HG02588 (cell line): ENCODE data around the gene GMPPA.
A peak's percentile ranks its signal among the peaks of the same experiment; 100 is the strongest.

ENCODE experiments used
- ATAC-seq: cut with Tn5 transposase; IDR thresholded peaks from one replicate; pipeline ENCODE4 v1.9.1; 2021; ENCODE audit warnings: mild to moderate bottlenecking, moderate library complexity; ENCODE audit not compliant: unreplicated experiment

Gene GMPPA

GRCh38 chr2:219484343-219485200 lies 14.1 kb upstream of the GMPPA start:
- no peak for ATAC-seq

GRCh38 chr2:219485201-219485580 lies 13.5 kb upstream of the GMPPA start:
- no peak for ATAC-seq

DNA sequence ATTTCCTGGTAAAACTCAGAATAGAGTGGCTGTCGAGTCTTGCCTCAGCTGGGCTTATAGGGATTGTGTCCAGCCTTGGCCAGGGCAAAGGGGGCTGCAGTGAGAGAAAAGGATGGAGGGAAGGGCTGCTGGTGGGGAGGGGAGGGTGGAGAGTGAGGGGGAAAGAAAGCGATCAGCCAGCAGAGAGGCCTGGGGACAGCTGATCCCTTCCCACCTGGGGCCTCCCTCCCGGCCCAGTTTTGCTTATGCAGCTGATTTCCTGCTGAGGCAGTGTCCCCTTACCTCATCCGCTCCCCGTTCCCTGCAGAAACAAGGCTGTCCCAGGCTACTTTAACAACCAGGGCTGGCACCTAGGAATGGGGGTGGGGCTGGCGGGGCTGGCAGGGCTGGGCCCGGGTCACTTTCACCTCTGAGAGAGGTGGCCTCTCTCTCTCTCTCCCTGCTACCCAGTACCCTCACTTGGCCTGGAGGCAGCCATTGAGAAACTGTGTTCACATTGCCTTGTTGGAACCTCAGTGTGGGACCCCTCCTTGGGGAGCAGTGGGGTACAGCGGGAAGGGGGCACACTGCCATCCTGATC lies 12.2 kb upstream of the GMPPA start:
- ATAC-seq: no peak

- no peak for ATAC-seq
Measured at GRCh38 chr2:219488149-219488843, 10.4 kb upstream of the GMPPA start.

DNA sequence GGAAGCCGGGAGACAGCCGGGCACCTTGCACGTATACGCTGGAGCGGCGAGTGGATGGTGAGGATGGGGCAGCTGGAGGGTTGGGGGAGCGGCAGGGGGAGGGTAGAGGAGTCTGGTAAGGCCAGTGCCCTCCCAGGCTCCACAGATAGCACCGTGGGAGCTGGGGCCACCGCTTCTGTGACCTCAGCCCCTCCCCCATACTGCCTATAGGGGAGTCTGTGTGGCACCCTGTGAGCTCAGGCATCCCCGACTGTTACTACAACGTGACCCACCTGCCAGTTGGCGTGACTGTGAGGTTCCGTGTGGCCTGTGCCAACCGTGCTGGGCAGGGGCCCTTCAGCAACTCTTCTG lies 9.9 kb upstream of the GMPPA start:
- no peak for ATAC-seq

GRCh38 chr2:219489315-219489714 lies 9.4 kb upstream of the GMPPA start:
- no peak for ATAC-seq

DNA sequence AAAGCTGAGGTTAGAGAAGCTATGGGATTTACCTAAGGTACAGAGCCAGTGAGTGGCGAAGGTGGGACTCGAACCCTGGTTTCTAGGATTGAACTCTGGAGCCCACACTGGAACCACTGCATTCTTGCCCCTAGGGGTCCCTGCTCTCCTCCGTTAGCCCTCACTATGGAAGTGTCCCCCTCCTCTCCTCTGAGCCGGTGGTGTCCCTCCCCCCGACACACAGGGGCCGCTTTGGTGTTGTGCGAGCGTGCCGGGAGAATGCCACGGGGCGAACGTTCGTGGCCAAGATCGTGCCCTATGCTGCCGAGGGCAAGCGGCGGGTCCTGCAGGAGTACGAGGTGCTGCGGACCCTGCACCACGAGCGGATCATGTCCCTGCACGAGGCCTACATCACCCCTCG lies 8.5 kb upstream of the GMPPA start:
- no peak for ATAC-seq

- no peak for ATAC-seq
Measured at GRCh38 chr2:219490600-219491130, 8.0 kb upstream of the GMPPA start.

DNA sequence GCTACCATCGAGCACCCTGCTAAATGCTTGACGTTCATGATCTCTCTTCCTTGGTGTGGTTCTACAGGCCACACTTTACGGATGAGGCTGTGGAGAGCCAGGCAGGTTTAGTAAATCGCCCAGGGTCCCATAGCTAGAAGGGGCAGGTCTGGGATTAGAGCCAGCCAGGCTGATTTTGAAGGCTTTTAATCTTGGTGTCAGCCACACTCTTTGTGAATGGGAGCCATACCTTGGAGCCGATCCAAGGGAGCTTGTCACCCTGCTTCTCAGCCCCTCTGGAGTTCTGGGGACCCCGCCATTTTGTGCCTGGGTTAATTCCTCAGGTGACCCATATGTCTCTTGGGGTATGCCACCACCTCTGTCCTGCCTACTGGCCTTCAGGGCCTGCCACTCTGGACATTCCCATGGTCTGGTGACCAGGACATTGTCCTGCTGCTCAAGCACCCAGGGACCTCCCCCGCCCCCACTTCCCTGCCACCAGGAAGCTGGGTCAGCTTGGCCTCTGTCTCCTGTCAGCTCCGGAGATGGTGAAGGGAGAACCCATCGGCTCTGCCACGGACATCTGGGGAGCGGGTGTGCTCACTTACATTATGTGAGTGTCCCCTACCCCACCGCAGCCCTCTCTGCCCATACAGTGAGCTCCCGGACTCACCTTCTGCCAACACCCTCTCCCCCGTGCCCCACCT lies 7.3 kb upstream of the GMPPA start:
- ATAC-seq: no peak

DNA sequence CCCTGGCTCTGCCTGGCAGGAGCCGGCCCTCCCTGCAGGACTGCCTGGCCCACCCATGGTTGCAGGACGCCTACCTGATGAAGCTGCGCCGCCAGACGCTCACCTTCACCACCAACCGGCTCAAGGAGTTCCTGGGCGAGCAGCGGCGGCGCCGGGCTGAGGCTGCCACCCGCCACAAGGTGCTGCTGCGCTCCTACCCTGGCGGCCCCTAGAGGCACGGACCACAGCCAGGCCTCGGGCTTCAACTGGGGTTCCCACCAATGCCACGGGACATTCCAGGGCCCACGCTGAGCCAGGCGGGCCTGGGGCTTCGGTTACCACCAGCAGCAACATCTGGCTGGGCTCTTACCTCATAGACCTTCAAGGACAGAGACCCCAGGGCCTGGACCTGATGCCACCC lies 6.1 kb upstream of the GMPPA start:
- no peak for ATAC-seq

- no peak for ATAC-seq
Measured at GRCh38 chr2:219493086-219493485, 5.6 kb upstream of the GMPPA start.

- ATAC-seq: no peak
Measured at GRCh38 chr2:219494952-219495530, 3.6 kb upstream of the GMPPA start.

DNA sequence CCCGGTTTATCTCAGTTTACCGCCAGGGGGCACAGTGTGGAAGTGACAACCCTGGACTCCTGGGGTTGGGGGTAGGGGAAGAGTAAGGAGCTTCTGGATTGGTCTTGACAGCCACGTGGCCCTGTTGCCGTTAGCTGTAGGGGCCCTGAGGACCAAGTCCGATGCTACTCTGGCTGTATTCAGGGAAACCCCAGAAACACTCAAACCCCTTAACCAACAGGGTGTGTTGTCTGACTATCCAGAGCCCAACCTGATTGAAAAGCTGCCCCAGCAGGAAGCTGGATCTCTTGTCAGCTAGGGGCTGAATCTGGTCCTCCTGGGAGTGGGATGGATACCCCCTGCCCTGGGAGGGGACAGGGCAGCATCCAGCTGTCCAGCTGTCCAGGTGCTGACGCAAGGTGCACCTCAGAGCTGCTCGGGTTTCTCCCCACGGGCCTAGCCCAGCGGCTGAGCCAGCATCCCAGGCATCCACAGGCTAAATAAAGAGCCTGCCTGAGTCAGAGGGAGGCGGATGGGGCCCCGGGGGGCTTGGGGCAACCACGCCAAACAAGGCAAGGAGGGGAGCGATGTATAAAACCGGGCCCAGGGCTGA lies 3.1 kb upstream of the GMPPA start:
- no peak for ATAC-seq

- no peak for ATAC-seq
Measured at GRCh38 chr2:219496247-219496824, 2.4 kb upstream of the GMPPA start.

DNA sequence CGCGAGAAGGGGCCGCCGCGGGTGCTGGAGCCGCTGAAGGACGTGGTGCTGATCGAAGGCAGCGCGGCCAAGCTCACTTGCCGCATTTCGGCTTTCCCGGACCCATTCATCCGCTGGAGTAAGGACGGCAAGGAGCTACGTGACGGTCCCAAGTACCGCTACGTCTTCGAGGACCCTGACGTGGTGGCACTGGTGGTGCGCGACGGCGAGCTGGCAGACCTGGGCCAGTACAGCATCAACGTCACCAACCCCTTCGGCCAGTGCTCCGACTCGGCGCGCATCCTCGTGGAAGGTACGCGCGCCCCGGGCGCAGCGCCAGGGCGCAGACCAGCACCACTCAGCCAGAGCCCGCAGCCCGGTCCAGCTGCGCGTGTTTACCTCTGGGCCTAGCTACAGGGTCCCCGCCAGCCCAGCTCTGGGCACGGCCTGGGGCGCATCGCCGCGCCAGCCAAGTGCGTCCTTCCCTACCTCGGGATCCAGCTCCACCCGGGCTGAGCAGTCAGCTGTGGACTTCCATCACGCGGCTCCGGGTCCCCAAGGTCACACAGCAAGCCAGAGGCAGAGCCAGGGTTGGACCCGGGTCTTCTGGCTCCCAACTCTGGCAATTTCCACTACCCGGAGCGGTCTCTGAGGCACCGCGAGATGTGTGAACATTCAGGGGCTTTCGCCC lies 1.7 kb upstream of the GMPPA start:
- no peak for ATAC-seq

DNA sequence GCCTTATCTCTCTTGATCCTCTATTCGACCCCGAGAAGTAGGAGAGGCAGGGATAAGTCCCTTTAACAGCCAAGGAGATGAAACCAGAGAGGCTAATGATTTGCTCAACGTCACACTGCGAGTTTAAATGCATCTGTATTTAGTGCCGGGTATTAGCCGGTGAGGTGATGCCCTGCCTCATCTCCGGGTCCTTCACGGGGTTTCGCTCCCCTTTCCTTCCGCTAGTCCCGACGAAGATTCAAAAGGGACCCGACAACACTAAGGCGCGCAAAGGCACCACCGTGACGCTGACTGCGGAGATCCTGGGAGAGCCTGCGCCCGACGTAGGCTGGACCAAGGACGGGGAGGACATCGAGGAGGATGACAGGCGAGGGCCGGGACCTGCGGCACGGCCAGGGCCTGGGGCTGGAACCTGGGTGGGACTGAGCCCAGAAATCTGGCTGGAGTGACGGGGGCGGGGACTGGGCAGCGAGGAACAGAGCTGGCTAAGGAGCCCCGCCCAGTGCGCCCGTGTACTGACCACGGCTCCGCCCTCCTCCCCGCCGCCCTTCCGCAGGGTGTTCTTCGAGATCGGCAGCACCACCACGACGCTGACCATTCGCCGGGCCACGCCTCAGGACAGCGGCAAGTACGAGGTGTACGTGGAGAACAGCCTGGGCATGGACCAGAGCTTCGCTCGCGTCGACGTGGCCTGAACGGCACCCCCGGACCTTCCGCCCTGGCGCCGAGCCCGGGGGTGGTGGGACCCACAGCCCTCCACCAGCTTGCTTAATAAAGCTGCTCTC lies 1.0 kb upstream of the GMPPA start:
- peak; percentile 36 for ATAC-seq

GRCh38 chr2:219499058-219499307 lies 292 bp downstream of the GMPPA start:
- ATAC-seq: no peak

DNA sequence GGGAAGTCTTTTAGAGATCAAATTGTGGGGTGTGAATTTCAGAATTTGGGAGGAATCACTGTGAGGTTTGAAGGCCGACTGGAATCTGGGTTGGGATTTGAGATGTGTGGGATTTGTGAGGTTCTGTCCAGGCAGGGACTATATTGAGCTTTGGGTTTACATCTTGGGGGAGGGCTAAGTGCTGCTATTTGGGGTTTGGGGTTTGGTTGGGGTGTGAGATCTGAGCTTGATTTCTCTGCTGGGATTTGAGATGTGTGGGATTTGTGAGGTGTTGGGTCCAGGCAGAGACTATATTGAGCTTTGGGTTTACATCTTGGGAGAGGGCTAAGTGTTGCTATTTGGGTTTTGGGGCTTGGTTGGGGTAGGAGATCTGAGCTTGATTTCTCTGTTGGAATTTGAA lies 864 bp downstream of the GMPPA start:
- ATAC-seq: no peak

- ATAC-seq: no peak
Measured at GRCh38 chr2:219500135-219500534, 1.4 kb downstream of the GMPPA start.
